K562 (cell line): ENCODE results near the gene CEND1. TPM values are rescaled to one million over a fixed set of nuclear protein-coding genes. Genes with fewer than 3 reads are reported as not detected.
A peak's percentile ranks its signal among the peaks of the same experiment; 100 is the strongest.

Experiments
- CREB3L1 ChIP-seq: fragments of 450-650 bp; IDR thresholded peaks from 2 replicates; pipeline ENCODE4 v1.6.1; 2014; ENCODE audit warnings: low read depth, mild to moderate bottlenecking, moderate library complexity, borderline replicate concordance
- ELK1 ChIP-seq: sonication (generic); formaldehyde crosslinking; IDR thresholded peaks from 2 replicates; pipeline ENCODE4 v1.8.1; 2022; ENCODE audit warnings: missing genetic modification reagents
- FOS ChIP-seq: IDR thresholded peaks from 3 replicates; pipeline ENCODE4 v1.6.1; 2011; ENCODE audit not compliant: insufficient read length; ENCODE audit errors: extremely low read depth
- HOMEZ ChIP-seq: fragments of 250-450 bp; sonication (Bioruptor Pico); IDR thresholded peaks from 2 replicates; pipeline ENCODE4 v1.4.0; 2020; ENCODE audit warnings: mild to moderate bottlenecking, moderate library complexity
- MXD1 ChIP-seq: fragments of 250-450 bp; sonication (Bioruptor Pico); IDR thresholded peaks from 2 replicates; pipeline ENCODE4 v1.8.0; 2021; ENCODE audit warnings: borderline replicate concordance, mild to moderate bottlenecking, moderate library complexity; ENCODE audit not compliant: poor library complexity, severe bottlenecking
- NR2C1 ChIP-seq, 2 experiments: fragments of 450-650 bp; IDR thresholded peaks; 2 replicates each; pipeline ENCODE4 v1.6.1; 2017; ENCODE audit warnings: mild to moderate bottlenecking in 2 of 2, antibody characterized with exemption in 1 of 2, inconsistent platforms in 1 of 2, missing compliant biosample characterization in 1 of 2, missing genetic modification characterization in 1 of 2
- PHB ChIP-seq: fragments of 250-450 bp; sonication (Bioruptor Pico); IDR thresholded peaks from 2 replicates; pipeline ENCODE4 v1.5.0; 2021
- PTTG1 ChIP-seq: fragments of 450-650 bp; IDR thresholded peaks from 2 replicates; pipeline ENCODE4 v1.6.1; 2016; ENCODE audit warnings: low read depth, mild to moderate bottlenecking, missing genetic modification characterization, missing compliant biosample characterization
- RAD51 ChIP-seq: fragments of 450-650 bp; IDR thresholded peaks from 2 replicates; pipeline ENCODE4 v1.7.1; 2016; ENCODE audit warnings: low read depth, mild to moderate bottlenecking, borderline replicate concordance
- RBM17 ChIP-seq: fragments of 200-400 bp; formaldehyde crosslinking; IDR thresholded peaks from 2 replicates; pipeline ENCODE4 v1.6.1; 2017; ENCODE audit warnings: low read depth, mild to moderate bottlenecking, low read length, borderline replicate concordance
- SMAD4 ChIP-seq: fragments of 250-450 bp; sonication (Bioruptor Pico); conservative IDR thresholded peaks from 2 replicates; pipeline ENCODE4 v1.8.0; 2021; ENCODE audit warnings: inconsistent platforms, mild to moderate bottlenecking, moderate library complexity
- THAP12 ChIP-seq: fragments of 250-450 bp; sonication (Bioruptor Pico); IDR thresholded peaks from 2 replicates; pipeline ENCODE4 v1.9.0; 2021; ENCODE audit warnings: mild to moderate bottlenecking, inconsistent platforms
- ZFP91 ChIP-seq: sonication (generic); formaldehyde crosslinking; IDR thresholded peaks from 2 replicates; pipeline ENCODE4 v1.8.0; 2022; ENCODE audit warnings: mild to moderate bottlenecking, missing genetic modification reagents
- ZNF644 ChIP-seq: fragments of 200-800 bp; sonication (Bioruptor generic); IDR thresholded peaks from 2 replicates; pipeline ENCODE4 v1.6.1; 2016; ENCODE audit warnings: low read depth, missing genetic modification characterization, missing compliant biosample characterization
- ZNF76 ChIP-seq: fragments of 250-450 bp; sonication (Bioruptor Pico); IDR thresholded peaks from 2 replicates; pipeline ENCODE4 v1.4.0; 2020; ENCODE audit warnings: mild to moderate bottlenecking, moderate library complexity, borderline replicate concordance
- ZSCAN32 ChIP-seq: fragments of 450-650 bp; formaldehyde crosslinking; IDR thresholded peaks from 2 replicates; pipeline ENCODE4 v1.4.0; 2020; ENCODE audit warnings: mild to moderate bottlenecking, moderate library complexity
- polyA plus RNA-seq, 8 experiments: library from polyadenylated mRNA; depleted of rRNA in 4 of 8; stranded (reverse) in 5 of 8; unstranded in 3 of 8; fragments of >200 nt; fragmentation: Nextera tagmentation in 2 of 8; fragmentation: Illumina TruSeq in 1 of 8; extraction: Ambion mirVana in 2 of 8; extraction: Trizol in 1 of 8; gene quantifications; 2 replicates each; pipeline versions ENCODE4 v1.2.1 to v1.2.3, GENCODE V29; 2011 to 2014; ENCODE audit warnings: inconsistent platforms in 1 of 8, missing spikeins in 1 of 8
- total RNA-seq, 7 experiments: library from RNA; depleted of rRNA in 6 of 7; stranded (reverse); fragments of >200 nt in 6 of 7; fragmentation: Illumina TruSeq in 2 of 7; extraction: Trizol in 2 of 7; gene quantifications; 2 replicates each; pipeline versions ENCODE4 v1.2.1 to v1.2.3, GENCODE V29; 2011 to 2021; ENCODE audit warnings: low replicate concordance in 1 of 7

Gene CEND1
- total and polyA plus RNA-seq, 9 of the 15 experiments (the other 6 are each of a cell fraction or from before 2014, with no cell fraction given), result 0.13 to 0.18 (median 0.16) TPM; not detected in 6

- TF ChIP-seq ZNF76, result no peak
- TF ChIP-seq NR2C1 (IDR thresholded peaks at IDR 0.05), result no peak
- TF ChIP-seq NR2C1 (tag; IDR thresholded peaks at IDR 0.05), result no peak
- TF ChIP-seq ZNF644, result no peak
- TF ChIP-seq ZFP91, result no peak
- no peak for TF ChIP-seq SMAD4 (CRISPR knock-in tag)
- no peak for TF ChIP-seq PHB (CRISPR knock-in tag)
- no peak for TF ChIP-seq FOS
- no peak for TF ChIP-seq ZSCAN32 (CRISPR knock-in tag)
- TF ChIP-seq CREB3L1, result peak; percentile 53; the same call in 1 of the 2 replicates
- TF ChIP-seq RBM17, result no peak
- no peak for TF ChIP-seq PTTG1 (tag)
- no peak for TF ChIP-seq THAP12 (CRISPR knock-in tag)
- TF ChIP-seq HOMEZ (CRISPR knock-in tag), result no peak
- TF ChIP-seq MXD1 (CRISPR knock-in tag), result peak; percentile 44
- TF ChIP-seq ELK1 (CRISPR knock-in tag), result no peak
- TF ChIP-seq RAD51, result no peak
Observed at GRCh38 chr11:797296-798092, 7.6 kb upstream of the CEND1 start (continued).
